Gastroesophageal sphincter (tissue), 4 donors: ENCODE measurements around the gene NRARP. TPM values are rescaled to one million over a fixed set of nuclear protein-coding genes. Genes with fewer than 3 reads are reported as not detected.

Experiments
- ATAC-seq: fragments of 150-250 bp; one replicate; pipeline ENCODE4 v1.9.1; 2016; ENCODE audit warnings: mild to moderate bottlenecking, moderate library complexity
- H3K27ac ChIP-seq, 4 donors: fragments of 200-600 bp; sonication (generic) in 3 of 4; 1 replicate in 3 of 4; 2 replicates in 1 of 4; pipeline ENCODE4 v1.5.1; 2016 to 2019
- H3K27me3 ChIP-seq: fragments of 200-600 bp; sonication (generic); one replicate; pipeline ENCODE4 v1.5.1; 2019
- H3K36me3 ChIP-seq, 2 donors: fragments of 200-600 bp; sonication (generic); one replicate each; pipeline ENCODE4 v1.5.1; 2019; ENCODE audit warnings: control low read depth in 1 of 2
- H3K4me1 ChIP-seq, 3 donors: fragments of 200-600 bp; sonication (generic); 1 replicate in 2 of 3; 2 replicates in 1 of 3; pipeline ENCODE4 v1.5.1; 2016 to 2019; ENCODE audit warnings: control low read depth in 2 of 3
- H3K4me3 ChIP-seq, 2 donors: fragments of 200-600 bp; sonication (generic); one replicate each; pipeline ENCODE4 v1.5.1; 2019; ENCODE audit warnings: mild to moderate bottlenecking in 1 of 2, moderate library complexity in 1 of 2
- H3K9me3 ChIP-seq, 3 donors: fragments of 200-600 bp; sonication (generic); one replicate each; pipeline ENCODE4 v1.5.1; 2017 to 2019; ENCODE audit warnings: control low read depth in 2 of 3
- CTCF ChIP-seq, 4 experiments: fragments of 200-600 bp in 2 of 4; fragments of 450-650 bp in 2 of 4; sonication (generic) in 1 of 4; IDR thresholded peaks; one replicate each; pipeline ENCODE4 v1.5.1; 2017 to 2019; ENCODE audit warnings: antibody characterized with exemption in 4 of 4, mild to moderate bottlenecking in 2 of 4, moderate library complexity in 2 of 4
- EP300 ChIP-seq: sonication (generic); formaldehyde crosslinking; IDR thresholded peaks from one replicate; pipeline ENCODE4 v1.6.1; 2017; ENCODE audit warnings: antibody characterized with exemption, mild to moderate bottlenecking
- POLR2A ChIP-seq, 2 donors: fragments of 450-650 bp; IDR thresholded peaks; one replicate each; pipeline ENCODE4 v1.6.1; 2017; ENCODE audit warnings: antibody characterized with exemption in 2 of 2, mild to moderate bottlenecking in 2 of 2, moderate library complexity in 1 of 2
- POLR2AphosphoS5 ChIP-seq: sonication (generic); formaldehyde crosslinking; IDR thresholded peaks from one replicate; pipeline ENCODE4 v1.6.1; 2017; ENCODE audit warnings: antibody characterized with exemption
- WGBS, 2 donors: methylation state at CpG; one replicate each; pipeline ENCODE4 v1.1.5; 2018; ENCODE audit warnings: low coverage in 1 of 2; 5-methylcytosine and 5-hydroxymethylcytosine counted together
- total RNA-seq, 4 donors: library from RNA; depleted of rRNA; stranded (reverse); fragments of >200 nt; gene quantifications; one replicate each; pipeline ENCODE4 v1.1.0, GENCODE V29; 2016

NRARP gene
- total RNA-seq, 4 donors from 2014 or later: 3.8 to 11.3 (median 4.3) TPM

DNA sequence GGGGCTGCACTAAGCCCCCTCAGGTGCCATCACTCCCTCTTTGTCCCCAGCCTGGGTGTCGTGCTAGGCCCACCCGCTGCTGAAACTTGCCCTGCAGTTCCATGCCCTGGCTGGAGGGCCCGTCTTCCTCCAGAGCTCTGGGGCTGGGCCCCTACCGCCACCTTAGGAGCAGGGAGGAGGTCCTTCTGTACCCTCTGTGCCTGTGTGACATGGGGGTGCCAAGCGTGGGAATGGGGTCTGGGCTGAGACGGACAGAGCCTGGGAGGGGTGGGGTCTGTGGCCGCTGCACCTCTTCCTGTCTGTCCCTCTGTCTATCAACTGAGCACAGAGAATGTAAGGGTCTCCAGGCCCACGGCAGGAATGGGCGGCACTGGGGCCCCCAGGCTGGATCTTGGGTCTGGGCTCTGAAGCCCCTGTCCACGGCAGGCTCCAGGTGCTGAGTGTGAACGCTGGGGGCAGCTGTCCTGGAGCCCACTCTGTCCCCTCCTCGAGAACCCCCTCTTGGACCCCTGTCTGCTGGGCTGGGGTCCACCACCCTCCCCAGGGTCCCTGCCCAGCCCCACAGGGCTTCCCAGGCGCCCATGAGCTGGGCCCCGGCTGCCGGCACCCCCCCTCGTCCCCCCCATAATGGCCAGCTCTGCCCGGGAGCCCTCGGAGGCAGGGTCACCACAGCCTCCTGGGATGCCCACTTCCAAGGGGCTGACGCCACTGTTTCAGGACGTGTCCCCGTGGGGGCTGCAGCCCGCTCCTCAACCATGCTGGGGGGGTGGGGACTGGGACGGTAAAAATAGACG is 15.8 kb upstream of the NRARP start:
- H3K4me3 ChIP-seq: no peak overlapping the region
- no peak for ATAC-seq
- 40 to 100% methylated on average over 1 to 2 of the region's 24 CpGs for whole genome bisulfite sequencing, 2 donors
- H3K27ac ChIP-seq: peak overlapping the region in 1 of 4 donors; percentile 66
- peaks cover 0 to 8% of the 10 kb centered on the region in 2 donors for H3K36me3 ChIP-seq
- peaks cover 33% of the 10 kb centered on the region for H3K27me3 ChIP-seq
- H3K9me3 ChIP-seq: no peaks in the 10 kb centered on the region
- peaks cover 0 to 38% (median 12%) of the 10 kb centered on the region in 3 donors for H3K4me1 ChIP-seq
- no peak for TF ChIP-seq EP300
- TF ChIP-seq POLR2A (IDR thresholded peaks at IDR 0.05): no peak
- no peak for TF ChIP-seq CTCF (IDR thresholded peaks at IDR 0.05)
- TF ChIP-seq POLR2AphosphoS5: no peak

DNA sequence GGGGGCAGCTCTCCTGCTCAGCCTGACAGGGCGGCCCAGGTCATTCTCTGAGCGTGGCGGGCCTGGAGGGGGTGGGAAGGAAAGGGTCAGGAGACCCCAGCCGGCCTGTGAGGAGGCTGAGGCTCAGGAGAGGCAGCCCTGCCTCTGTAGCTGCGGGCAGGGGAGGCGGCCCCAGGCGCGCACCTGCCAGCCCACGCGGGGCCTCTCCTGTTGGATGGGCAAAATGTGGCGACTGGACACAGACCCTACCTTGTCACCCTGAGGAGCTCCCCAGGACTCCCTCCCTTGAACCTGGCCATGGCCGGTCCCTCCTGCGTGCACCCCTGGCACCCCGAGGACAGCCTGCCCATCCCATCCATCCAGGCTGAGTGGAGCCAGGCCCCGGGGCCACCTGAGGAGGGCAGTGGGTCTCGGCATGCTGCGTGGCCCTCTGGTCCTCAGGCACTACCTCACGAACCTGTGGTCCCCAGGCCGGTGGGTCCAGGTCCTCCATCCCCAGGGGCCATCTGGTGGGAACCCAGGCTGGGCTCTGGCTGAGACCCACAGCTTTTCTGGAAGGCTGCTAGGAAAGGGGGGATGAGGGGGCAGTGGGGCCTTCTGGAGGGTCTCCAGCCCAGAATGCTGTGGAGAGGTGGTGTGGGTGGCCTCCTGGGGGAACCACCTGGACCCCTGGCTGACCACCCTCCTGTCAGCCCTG is 15.1 kb upstream of the NRARP start:
- no peak for TF ChIP-seq POLR2AphosphoS5
- no peak for TF ChIP-seq POLR2A (IDR thresholded peaks at IDR 0.05)
- no peak for TF ChIP-seq EP300
- no peak for TF ChIP-seq CTCF (IDR thresholded peaks at IDR 0.05)
- peak overlapping the region in 1 of 4 donors; percentile 66 for H3K27ac ChIP-seq
- H3K9me3 ChIP-seq: no peaks in the 10 kb centered on the region
- ATAC-seq: no peak
- no peak overlapping the region for H3K4me3 ChIP-seq
- H3K4me1 ChIP-seq: peaks cover 0 to 38% (median 12%) of the 10 kb centered on the region in 3 donors
- 100% methylated on average over 1 of the region's 19 CpGs; no CpG with 5 or more reads in 1 of the 2 donors for WGBS, 2 donors
- H3K27me3 ChIP-seq: peaks cover 33% of the 10 kb centered on the region
- H3K36me3 ChIP-seq: peaks cover 0 to 8% of the 10 kb centered on the region in 2 donors

DNA sequence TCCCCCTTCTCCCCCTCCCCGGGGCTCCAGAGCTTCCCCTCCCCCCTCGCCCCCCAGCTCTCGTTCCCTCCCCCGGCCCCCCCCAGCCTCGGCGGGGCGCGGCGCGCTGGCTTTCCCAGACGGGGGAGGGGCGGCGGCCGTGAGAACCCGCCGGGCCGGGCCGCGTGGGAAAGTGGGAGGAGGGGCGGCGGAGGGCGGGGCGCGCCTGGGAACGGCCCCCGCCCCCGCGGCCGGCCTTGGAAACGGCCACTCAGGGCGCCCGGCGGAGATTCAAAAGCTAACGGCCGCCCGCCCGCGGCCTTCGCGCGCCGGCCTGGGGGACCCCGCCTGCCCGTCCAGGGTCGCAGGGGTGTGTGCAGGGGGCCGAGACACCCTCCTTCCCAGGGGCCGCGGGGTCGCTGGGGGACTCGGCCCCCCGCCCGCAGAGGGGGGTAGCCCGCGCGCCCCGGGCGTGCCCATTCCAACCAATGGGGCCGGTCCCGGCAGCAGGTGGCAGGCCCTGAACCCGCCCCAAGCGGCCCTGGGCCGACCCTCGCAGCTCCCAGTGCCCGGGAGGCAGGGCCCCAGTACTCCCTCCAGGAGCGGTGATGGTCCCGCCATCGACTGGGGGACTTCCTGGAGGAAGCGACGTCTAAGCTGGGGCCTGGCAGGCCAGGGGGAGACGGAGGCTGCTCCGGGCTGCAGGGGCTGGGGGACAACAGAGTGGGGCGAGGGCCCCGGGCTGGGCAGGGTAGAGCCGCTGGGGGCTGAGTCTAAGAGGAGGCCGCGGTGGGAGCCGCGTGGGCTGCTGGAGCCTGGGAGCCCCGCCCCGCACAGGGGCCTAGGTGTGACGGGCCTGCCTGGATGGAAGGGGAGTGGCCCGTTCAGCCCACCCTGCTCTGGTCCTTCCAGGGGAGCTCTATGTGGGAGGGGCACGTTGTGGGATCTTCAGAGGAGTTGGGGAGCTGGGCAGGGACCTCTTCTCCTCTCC is 14.2 kb upstream of the NRARP start:
- no peak for ATAC-seq
- peak overlapping the region in 1 of 2 donors; percentile 44 for H3K4me3 ChIP-seq
- no CpG with 5 or more reads among the region's 83 CpGs for WGBS, 2 donors

More for the DNA sequence above, 14.2 kb upstream of the NRARP start:
- no peaks in the 10 kb centered on the region for H3K9me3 ChIP-seq
- H3K27me3 ChIP-seq: peaks cover 38% of the 10 kb centered on the region
- peaks cover 0 to 8% of the 10 kb centered on the region in 2 donors for H3K36me3 ChIP-seq
- H3K4me1 ChIP-seq: peaks cover 0 to 38% (median 12%) of the 10 kb centered on the region in 3 donors
- H3K27ac ChIP-seq: peak overlapping the region in 1 of 4 donors; percentile 66
- no peak for TF ChIP-seq POLR2AphosphoS5
- TF ChIP-seq EP300: no peak
- no peak for TF ChIP-seq CTCF (IDR thresholded peaks at IDR 0.05)
- TF ChIP-seq POLR2A (IDR thresholded peaks at IDR 0.05): no peak
